Neural cell (in vitro differentiated cells): ENCODE results near the gene NKX2-3. TPM values are rescaled to one million over a fixed set of nuclear protein-coding genes. Genes with fewer than 3 reads are reported as not detected.

Experiments used
- H2AFZ ChIP-seq: fragments of 200-600, 300-800 bp; sonication (generic), shearing (Covaris generic); 2 replicates; pipeline ENCODE4 v1.6.0; 2014; ENCODE audit warnings: low read depth, mild to moderate bottlenecking, antibody characterized with exemption, low read length, moderate library complexity
- H3F3A ChIP-seq: fragments of 200-600 bp; shearing (Covaris generic); 2 replicates; pipeline ENCODE4 v1.6.1; 2016; ENCODE audit warnings: mild to moderate bottlenecking, moderate library complexity, mixed read lengths, antibody characterized with exemption, low read length; ENCODE audit not compliant: insufficient read depth, poor library complexity, severe bottlenecking
- H3K27ac ChIP-seq: fragments of 200-600, 300-800 bp; sonication (generic), shearing (Covaris generic); 2 replicates; pipeline ENCODE4 v1.5.1; 2014; ENCODE audit warnings: mild to moderate bottlenecking, low read length, moderate library complexity
- H3K27me3 ChIP-seq: fragments of 300-800, 200-600 bp; sonication (generic), shearing (Covaris generic); 2 replicates; pipeline ENCODE4 v1.6.0; 2014; ENCODE audit warnings: mild to moderate bottlenecking, low read depth, low read length, moderate library complexity; ENCODE audit not compliant: insufficient read depth
- H3K36me3 ChIP-seq: fragments of 300-800, 200-600 bp; sonication (generic), shearing (Covaris generic); 2 replicates; pipeline ENCODE4 v1.5.1; 2014; ENCODE audit warnings: mild to moderate bottlenecking, antibody characterized with exemption, low read length, moderate library complexity; ENCODE audit not compliant: insufficient read depth
- H3K4me2 ChIP-seq: fragments of 300-800, 200-600 bp; sonication (generic), shearing (Covaris generic); 2 replicates; pipeline ENCODE4 v1.6.0; 2014; ENCODE audit warnings: mild to moderate bottlenecking, low read length
- H3K4me3 ChIP-seq: fragments of 300-800, 200-600 bp; sonication (generic), shearing (Covaris generic); 2 replicates; pipeline ENCODE4 v1.5.1; 2014; ENCODE audit warnings: mild to moderate bottlenecking, low read length, moderate library complexity
- H3K79me2 ChIP-seq: fragments of 200-600 bp; shearing (Covaris generic); replicated peaks from 2 replicates; pipeline ENCODE4 v1.6.0; 2014; ENCODE audit warnings: mild to moderate bottlenecking, low read length, moderate library complexity; ENCODE audit not compliant: insufficient read depth
- H3K9ac ChIP-seq: fragments of 300-800, 200-600 bp; sonication (generic), shearing (Covaris generic); 2 replicates; pipeline ENCODE4 v1.6.1; 2016; ENCODE audit warnings: mild to moderate bottlenecking, low read length, mixed read lengths
- H3K9me2 ChIP-seq: fragments of 200-600 bp; shearing (Covaris generic); 2 replicates; pipeline ENCODE4 v1.6.1; 2016; ENCODE audit warnings: mild to moderate bottlenecking, low read length, mixed read lengths; ENCODE audit not compliant: insufficient read depth
- H3K9me3 ChIP-seq: fragments of 200-600, 300-800 bp; sonication (generic), shearing (Covaris generic); 2 replicates; pipeline ENCODE4 v1.6.1; 2016; ENCODE audit warnings: mild to moderate bottlenecking, mixed run types, low read length, moderate library complexity, mixed read lengths
- H4K20me1 ChIP-seq: fragments of 200-600 bp; shearing (Covaris generic); 2 replicates; pipeline ENCODE4 v1.6.1; 2016; ENCODE audit warnings: mild to moderate bottlenecking, mixed run types; ENCODE audit not compliant: insufficient read depth
- EP300 ChIP-seq: fragments of 450-650 bp; conservative IDR thresholded peaks from 2 replicates; pipeline ENCODE4 v1.6.1; 2014; ENCODE audit warnings: antibody characterized with exemption, mild to moderate bottlenecking, moderate library complexity; ENCODE audit not compliant: poor library complexity, severe bottlenecking
- EZH2 ChIP-seq: fragments of 200-600, 300-800 bp; shearing (Covaris generic), sonication (generic); IDR thresholded peaks from 2 replicates; pipeline ENCODE4 v1.6.1; 2014; ENCODE audit warnings: antibody characterized with exemption, low read length, borderline replicate concordance, mild to moderate bottlenecking; ENCODE audit not compliant: insufficient read depth, poor library complexity, severe bottlenecking
- MXI1 ChIP-seq: fragments of 450-650 bp; conservative IDR thresholded peaks from 2 replicates; pipeline ENCODE4 v1.6.1; 2014; ENCODE audit warnings: antibody characterized with exemption, mild to moderate bottlenecking; ENCODE audit not compliant: poor library complexity, severe bottlenecking
- POLR2AphosphoS5 ChIP-seq: IDR thresholded peaks from 2 replicates; pipeline ENCODE4 v1.6.1; 2012
- RAD21 ChIP-seq: fragments of 450-650 bp; conservative IDR thresholded peaks from 2 replicates; pipeline ENCODE4 v1.6.1; 2014; ENCODE audit warnings: antibody characterized with exemption, mild to moderate bottlenecking, moderate library complexity
- SMC3 ChIP-seq: fragments of 450-650 bp; conservative IDR thresholded peaks from 2 replicates; pipeline ENCODE4 v1.6.1; 2014; ENCODE audit warnings: antibody characterized with exemption, mild to moderate bottlenecking, moderate library complexity; ENCODE audit not compliant: poor library complexity
- TAF1 ChIP-seq: IDR thresholded peaks from 2 replicates; pipeline ENCODE4 v1.6.1; 2012; ENCODE audit warnings: low read depth
- polyA plus RNA-seq: library from polyadenylated mRNA; depleted of rRNA; stranded (reverse); fragments of >200 nt; gene quantifications from 2 replicates; pipeline ENCODE4 v1.2.3, GENCODE V29; 2014
- TF ChIP-seq, protein P1 (sequence below): IDR thresholded peaks from 2 replicates; pipeline ENCODE4 v1.6.1; 2012; ENCODE audit warnings: borderline replicate concordance
- TF ChIP-seq, protein P2 (sequence below): fragments of 450-650 bp; IDR thresholded peaks from 2 replicates; pipeline ENCODE4 v1.5.1; 2014; ENCODE audit warnings: antibody characterized with exemption, mild to moderate bottlenecking, moderate library complexity; ENCODE audit not compliant: poor library complexity, severe bottlenecking

The NKX2-3 gene
- polyA plus RNA-seq, 1 donor from 2014 or later, result not detected

DNA sequence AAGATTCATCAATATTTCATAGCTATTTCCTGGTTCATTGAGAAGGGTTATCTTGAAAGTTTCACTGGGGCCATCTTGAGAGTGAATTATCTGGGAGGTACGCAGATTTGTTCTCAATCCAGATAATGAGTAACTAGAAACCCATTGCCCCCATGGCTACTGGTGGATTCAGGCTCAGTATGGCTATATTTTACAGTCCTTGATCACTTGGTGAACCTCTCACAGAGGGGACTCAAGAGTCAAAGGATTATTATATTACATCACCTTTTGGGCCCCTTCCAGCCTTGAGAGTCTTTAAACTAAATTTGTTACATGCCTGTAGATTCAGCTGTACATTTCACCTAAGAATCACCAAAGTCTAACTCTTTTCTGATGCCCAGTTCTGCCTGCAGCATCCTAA is 11.6 kb downstream of the NKX2-3 start:
- Histone ChIP-seq H3K9me2 (no peaks in the 10 kb centered on the region), H3K36me3 (no peaks in the 10 kb centered on the region), H3K27me3 (peaks cover 53% of the 10 kb centered on the region), H3K9ac (no peak overlapping the region), H3K4me3 (no peak overlapping the region), H3K27ac (no peak overlapping the region), H3F3A (no peaks in the 10 kb centered on the region), H2AFZ (no peak overlapping the region), H3K79me2 (no peaks in the 10 kb centered on the region), H3K4me2 (no peak overlapping the region), H3K9me3 (no peaks in the 10 kb centered on the region), H4K20me1 (no peaks in the 10 kb centered on the region)
- TF ChIP-seq, protein P1, sequence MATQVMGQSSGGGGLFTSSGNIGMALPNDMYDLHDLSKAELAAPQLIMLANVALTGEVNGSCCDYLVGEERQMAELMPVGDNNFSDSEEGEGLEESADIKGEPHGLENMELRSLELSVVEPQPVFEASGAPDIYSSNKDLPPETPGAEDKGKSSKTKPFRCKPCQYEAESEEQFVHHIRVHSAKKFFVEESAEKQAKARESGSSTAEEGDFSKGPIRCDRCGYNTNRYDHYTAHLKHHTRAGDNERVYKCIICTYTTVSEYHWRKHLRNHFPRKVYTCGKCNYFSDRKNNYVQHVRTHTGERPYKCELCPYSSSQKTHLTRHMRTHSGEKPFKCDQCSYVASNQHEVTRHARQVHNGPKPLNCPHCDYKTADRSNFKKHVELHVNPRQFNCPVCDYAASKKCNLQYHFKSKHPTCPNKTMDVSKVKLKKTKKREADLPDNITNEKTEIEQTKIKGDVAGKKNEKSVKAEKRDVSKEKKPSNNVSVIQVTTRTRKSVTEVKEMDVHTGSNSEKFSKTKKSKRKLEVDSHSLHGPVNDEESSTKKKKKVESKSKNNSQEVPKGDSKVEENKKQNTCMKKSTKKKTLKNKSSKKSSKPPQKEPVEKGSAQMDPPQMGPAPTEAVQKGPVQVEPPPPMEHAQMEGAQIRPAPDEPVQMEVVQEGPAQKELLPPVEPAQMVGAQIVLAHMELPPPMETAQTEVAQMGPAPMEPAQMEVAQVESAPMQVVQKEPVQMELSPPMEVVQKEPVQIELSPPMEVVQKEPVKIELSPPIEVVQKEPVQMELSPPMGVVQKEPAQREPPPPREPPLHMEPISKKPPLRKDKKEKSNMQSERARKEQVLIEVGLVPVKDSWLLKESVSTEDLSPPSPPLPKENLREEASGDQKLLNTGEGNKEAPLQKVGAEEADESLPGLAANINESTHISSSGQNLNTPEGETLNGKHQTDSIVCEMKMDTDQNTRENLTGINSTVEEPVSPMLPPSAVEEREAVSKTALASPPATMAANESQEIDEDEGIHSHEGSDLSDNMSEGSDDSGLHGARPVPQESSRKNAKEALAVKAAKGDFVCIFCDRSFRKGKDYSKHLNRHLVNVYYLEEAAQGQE, result no peak
- TF ChIP-seq MXI1, result no peak

DNA sequence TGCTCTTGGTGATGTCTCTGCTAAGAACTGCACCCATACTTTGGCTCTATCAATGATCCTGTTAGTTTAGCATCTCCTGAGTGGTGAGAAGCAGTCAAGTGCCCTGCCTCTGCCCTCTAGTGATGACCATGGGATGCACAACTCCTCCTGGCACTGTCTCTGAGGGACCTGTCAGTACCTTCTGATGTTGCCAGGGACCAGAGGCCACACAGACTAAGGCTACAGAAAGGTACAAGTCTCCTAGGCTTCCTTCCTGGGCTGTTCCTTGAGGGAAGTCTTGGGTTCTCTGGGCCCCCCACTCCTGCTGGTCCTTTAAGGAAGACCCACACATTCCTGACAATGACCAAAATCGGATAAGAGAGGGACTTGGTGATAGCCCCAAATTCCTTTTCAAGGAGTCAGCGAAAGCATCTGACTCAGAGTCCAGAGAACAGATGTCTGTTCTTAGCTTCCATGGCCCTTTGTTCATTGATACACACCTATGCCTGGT is 15.3 kb downstream of the NKX2-3 start:
- no peak overlapping the region for H3K9ac ChIP-seq
- no peak for TF ChIP-seq RAD21
- no peak for TF ChIP-seq EZH2
- no peak for TF ChIP-seq TAF1
- TF ChIP-seq POLR2AphosphoS5, result no peak
- TF ChIP-seq, protein P2, sequence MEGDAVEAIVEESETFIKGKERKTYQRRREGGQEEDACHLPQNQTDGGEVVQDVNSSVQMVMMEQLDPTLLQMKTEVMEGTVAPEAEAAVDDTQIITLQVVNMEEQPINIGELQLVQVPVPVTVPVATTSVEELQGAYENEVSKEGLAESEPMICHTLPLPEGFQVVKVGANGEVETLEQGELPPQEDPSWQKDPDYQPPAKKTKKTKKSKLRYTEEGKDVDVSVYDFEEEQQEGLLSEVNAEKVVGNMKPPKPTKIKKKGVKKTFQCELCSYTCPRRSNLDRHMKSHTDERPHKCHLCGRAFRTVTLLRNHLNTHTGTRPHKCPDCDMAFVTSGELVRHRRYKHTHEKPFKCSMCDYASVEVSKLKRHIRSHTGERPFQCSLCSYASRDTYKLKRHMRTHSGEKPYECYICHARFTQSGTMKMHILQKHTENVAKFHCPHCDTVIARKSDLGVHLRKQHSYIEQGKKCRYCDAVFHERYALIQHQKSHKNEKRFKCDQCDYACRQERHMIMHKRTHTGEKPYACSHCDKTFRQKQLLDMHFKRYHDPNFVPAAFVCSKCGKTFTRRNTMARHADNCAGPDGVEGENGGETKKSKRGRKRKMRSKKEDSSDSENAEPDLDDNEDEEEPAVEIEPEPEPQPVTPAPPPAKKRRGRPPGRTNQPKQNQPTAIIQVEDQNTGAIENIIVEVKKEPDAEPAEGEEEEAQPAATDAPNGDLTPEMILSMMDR, result no peak
- TF ChIP-seq MXI1, result no peak
- TF ChIP-seq, protein P1, result no peak
- TF ChIP-seq EP300, result no peak
- TF ChIP-seq SMC3, result no peak
- H3F3A ChIP-seq, result no peaks in the 10 kb centered on the region
- H3K27ac ChIP-seq, result no peak overlapping the region
- H3K27me3 ChIP-seq, result peaks cover 17% of the 10 kb centered on the region
- no peak overlapping the region for H2AFZ ChIP-seq
- H3K4me3 ChIP-seq, result no peak overlapping the region
- H3K9me2 ChIP-seq, result no peaks in the 10 kb centered on the region
- H4K20me1 ChIP-seq, result no peaks in the 10 kb centered on the region
- no peaks in the 10 kb centered on the region for H3K9me3 ChIP-seq
- no peaks in the 10 kb centered on the region for H3K79me2 ChIP-seq
- no peaks in the 10 kb centered on the region for H3K36me3 ChIP-seq
- no peak overlapping the region for H3K4me2 ChIP-seq
